Adrenal gland (tissue), 5 donors: ENCODE data around the gene SSBP3.

ENCODE experiments used
- CTCF ChIP-seq, 6 experiments: fragments of 450-650 bp in 4 of 6; fragments of 200-600 bp in 2 of 6; sonication (generic) in 1 of 6; IDR thresholded peaks; 1 replicate in 5 of 6; 2 replicates in 1 of 6; pipeline versions ENCODE4 v1.5.1 to v1.8.0; 2016 to 2021; ENCODE audit warnings: antibody characterized with exemption in 6 of 6, mild to moderate bottlenecking in 2 of 6, moderate library complexity in 1 of 6
- POLR2A ChIP-seq, 2 donors: fragments of 450-650 bp; IDR thresholded peaks; one replicate each; pipeline ENCODE4 v1.6.1; 2017; ENCODE audit warnings: antibody characterized with exemption in 2 of 2, mild to moderate bottlenecking in 2 of 2, moderate library complexity in 1 of 2
- donor health status: DM: no; HTN: no; CAD: no.

- TF ChIP-seq CTCF (IDR thresholded peaks at IDR 0.05) (no peak), POLR2A (IDR thresholded peaks at IDR 0.05) (no peak)
Observed at GRCh38 chr1:54323324-54323739, 82.9 kb downstream of the SSBP3 start.
